HEK293T (cell line): ENCODE data around the gene ERVFRD-1.

Source experiments
- CTCF ChIA-PET: fragments of 350-600 bp; formaldehyde crosslinking; extraction: SDS; loops from one replicate; lab custom pipeline; 2021; ENCODE audit warnings: antibody characterized with exemption, inconsistent platforms; lab: Yijun Ruan, JAX
- POLR2A ChIA-PET: fragments of 350-600 bp; formaldehyde crosslinking; extraction: SDS; loops from one replicate; lab custom pipeline; 2020; ENCODE audit warnings: antibody characterized with exemption, inconsistent platforms; lab: Yijun Ruan, JAX
- DNase-seq: peaks from one replicate; pipeline ENCODE4 v3.0.0; 2012; ENCODE audit warnings: mixed read lengths; ENCODE audit errors: extremely low spot score
- ARNT ChIP-seq: fragments of 450-650 bp; IDR thresholded peaks from 2 replicates; pipeline ENCODE4 v1.6.1; 2017; ENCODE audit warnings: mild to moderate bottlenecking
- BHLHE40 ChIP-seq: fragments of 450-650 bp; IDR thresholded peaks from 2 replicates; pipeline ENCODE4 v1.6.1; 2016; ENCODE audit warnings: mild to moderate bottlenecking, moderate library complexity, borderline replicate concordance
- CTBP1 ChIP-seq: fragments of 450-650 bp; IDR thresholded peaks from 2 replicates; pipeline ENCODE4 v1.6.1; 2016; ENCODE audit warnings: borderline replicate concordance
- ELF4 ChIP-seq: fragments of 450-650 bp; IDR thresholded peaks from 2 replicates; pipeline ENCODE4 v1.6.1; 2017; ENCODE audit warnings: antibody characterized with exemption
- FOXA1 ChIP-seq: fragments of 450-650 bp; IDR thresholded peaks from 2 replicates; pipeline ENCODE4 v1.6.1; 2016; ENCODE audit warnings: mild to moderate bottlenecking
- FOXK2 ChIP-seq: fragments of 450-650 bp; IDR thresholded peaks from 2 replicates; pipeline ENCODE4 v1.6.1; 2016; ENCODE audit warnings: mild to moderate bottlenecking
- FOXM1 ChIP-seq: fragments of 450-650 bp; IDR thresholded peaks from 2 replicates; pipeline ENCODE4 v1.6.1; 2017; ENCODE audit warnings: mild to moderate bottlenecking, borderline replicate concordance
- HDGF ChIP-seq: fragments of 450-650 bp; IDR thresholded peaks from 2 replicates; pipeline ENCODE4 v1.6.1; 2017; ENCODE audit warnings: antibody characterized with exemption, borderline replicate concordance
- L3MBTL2 ChIP-seq: fragments of 450-650 bp; conservative IDR thresholded peaks from 2 replicates; pipeline ENCODE4 v1.6.1; 2016; ENCODE audit warnings: mild to moderate bottlenecking
- LEF1 ChIP-seq: fragments of 450-650 bp; IDR thresholded peaks from 2 replicates; pipeline ENCODE4 v1.6.1; 2017; ENCODE audit warnings: mild to moderate bottlenecking, borderline replicate concordance
- NFRKB ChIP-seq: fragments of 450-650 bp; IDR thresholded peaks from 2 replicates; pipeline ENCODE4 v1.6.1; 2016; ENCODE audit warnings: mild to moderate bottlenecking, moderate library complexity
- SP1 ChIP-seq: fragments of 450-650 bp; IDR thresholded peaks from 2 replicates; pipeline ENCODE4 v1.6.1; 2017
- SUZ12 ChIP-seq: fragments of 450-650 bp; IDR thresholded peaks from 2 replicates; pipeline ENCODE4 v1.6.1; 2016; ENCODE audit warnings: mild to moderate bottlenecking
- TARDBP ChIP-seq: fragments of 450-650 bp; IDR thresholded peaks from 2 replicates; pipeline ENCODE4 v1.6.1; 2016
- ZNF384 ChIP-seq: fragments of 450-650 bp; IDR thresholded peaks from 2 replicates; pipeline ENCODE4 v1.6.1; 2016
- TF ChIP-seq, protein P1 (sequence below): fragments of 450-650 bp; IDR thresholded peaks from 2 replicates; pipeline ENCODE4 v1.6.1; 2016

ERVFRD-1 gene

DNA sequence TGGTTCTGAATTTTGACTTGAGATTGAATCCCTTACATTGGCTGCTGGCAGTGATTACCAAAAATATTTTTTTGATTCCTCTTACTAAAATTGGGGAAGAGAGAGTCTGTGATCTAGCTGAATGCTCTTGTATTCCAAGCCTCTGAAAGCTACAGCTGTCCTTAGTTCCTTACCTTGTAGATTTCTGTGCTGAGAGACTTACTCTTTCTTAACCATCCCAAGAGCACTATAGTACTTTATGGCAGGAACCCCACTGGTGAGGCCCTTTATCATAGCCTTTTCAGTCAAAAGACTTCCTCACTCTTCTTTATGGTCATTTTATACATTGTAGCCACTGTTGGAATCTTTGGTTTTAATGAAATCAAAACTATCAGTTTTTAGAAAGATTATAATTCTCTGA lies 19.1 kb upstream of the ERVFRD-1 start:
- TF ChIP-seq ZNF384 (no peak), SUZ12 (no peak), TARDBP (no peak), FOXK2 (no peak), FOXM1 (no peak), HDGF (no peak)
- ChIA-PET CTCF (no interaction called here), POLR2A (no interaction called here)
- no peak for DNase-seq

- no peak for DNase-seq
- CTCF ChIA-PET: no interaction called here
- TF ChIP-seq L3MBTL2 (no peak), ZNF384 (no peak), FOXM1 (no peak), FOXA1 (no peak), TARDBP (no peak), CTBP1 (no peak), NFRKB (no peak), HDGF (no peak), LEF1 (no peak), SUZ12 (no peak), BHLHE40 (no peak), ELF4 (no peak), ARNT (no peak), SP1 (no peak)
- TF ChIP-seq, protein P1, sequence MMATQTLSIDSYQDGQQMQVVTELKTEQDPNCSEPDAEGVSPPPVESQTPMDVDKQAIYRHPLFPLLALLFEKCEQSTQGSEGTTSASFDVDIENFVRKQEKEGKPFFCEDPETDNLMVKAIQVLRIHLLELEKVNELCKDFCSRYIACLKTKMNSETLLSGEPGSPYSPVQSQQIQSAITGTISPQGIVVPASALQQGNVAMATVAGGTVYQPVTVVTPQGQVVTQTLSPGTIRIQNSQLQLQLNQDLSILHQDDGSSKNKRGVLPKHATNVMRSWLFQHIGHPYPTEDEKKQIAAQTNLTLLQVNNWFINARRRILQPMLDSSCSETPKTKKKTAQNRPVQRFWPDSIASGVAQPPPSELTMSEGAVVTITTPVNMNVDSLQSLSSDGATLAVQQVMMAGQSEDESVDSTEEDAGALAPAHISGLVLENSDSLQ: no peak
- POLR2A ChIA-PET: no interaction called here
Observed at GRCh38 chr6:11129908-11130565, 18.5 kb upstream of the ERVFRD-1 start.

DNA sequence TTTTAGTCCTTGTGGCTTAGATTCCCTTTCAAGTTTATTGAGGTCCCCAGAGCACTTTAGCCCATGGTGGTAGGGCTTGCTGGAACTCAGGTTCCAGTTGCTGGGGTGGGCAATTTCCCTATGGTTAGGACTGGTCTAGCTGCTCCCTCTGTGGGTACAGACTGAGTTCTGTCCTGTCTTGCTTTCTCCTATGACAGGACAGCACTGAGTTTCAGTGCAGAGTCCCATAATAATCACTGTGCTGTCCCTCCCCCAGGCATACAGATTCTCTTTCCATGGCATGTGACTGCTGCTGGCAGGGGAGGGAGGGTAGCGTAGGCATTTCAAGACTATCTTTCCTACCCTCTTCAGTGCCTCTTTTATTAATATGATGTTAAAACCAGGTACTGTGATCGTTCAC lies 17.1 kb upstream of the ERVFRD-1 start:
- no peak for DNase-seq
- POLR2A ChIA-PET: no interaction called here
- CTCF ChIA-PET: no interaction called here
- TF ChIP-seq TARDBP: no peak

GRCh38 chr6:11126876-11127275 lies 15.4 kb upstream of the ERVFRD-1 start:
- DNase-seq: no peak
- TF ChIP-seq CTBP1 (no peak), FOXM1 (no peak), L3MBTL2 (no peak), TARDBP (no peak), ZNF384 (no peak), ARNT (no peak), HDGF (no peak), NFRKB (no peak), BHLHE40 (no peak), FOXK2 (no peak), SP1 (no peak), FOXA1 (no peak), ELF4 (no peak)
- TF ChIP-seq, protein P1: no peak
- ChIA-PET CTCF (no interaction called here), POLR2A (interaction anchor here (0.9 kb wide), 1 partner anchor 34 kb away, joined by 3 read pairs; the partner anchor contains the start of gene SMIM13)

- no peak for TF ChIP-seq SP1
- TF ChIP-seq ELF4: no peak
- no peak for TF ChIP-seq L3MBTL2
- TF ChIP-seq NFRKB: no peak
- TF ChIP-seq HDGF: no peak
- no peak for TF ChIP-seq FOXK2
- no peak for DNase-seq
- ChIA-PET POLR2A (no interaction called here), CTCF (interaction anchor here (1.0 kb wide), 1 partner anchor 24 kb away, joined by 3 read pairs; no protein-coding TSS in a partner anchor)
Observed at GRCh38 chr6:11123978-11124377, 12.5 kb upstream of the ERVFRD-1 start.

DNA sequence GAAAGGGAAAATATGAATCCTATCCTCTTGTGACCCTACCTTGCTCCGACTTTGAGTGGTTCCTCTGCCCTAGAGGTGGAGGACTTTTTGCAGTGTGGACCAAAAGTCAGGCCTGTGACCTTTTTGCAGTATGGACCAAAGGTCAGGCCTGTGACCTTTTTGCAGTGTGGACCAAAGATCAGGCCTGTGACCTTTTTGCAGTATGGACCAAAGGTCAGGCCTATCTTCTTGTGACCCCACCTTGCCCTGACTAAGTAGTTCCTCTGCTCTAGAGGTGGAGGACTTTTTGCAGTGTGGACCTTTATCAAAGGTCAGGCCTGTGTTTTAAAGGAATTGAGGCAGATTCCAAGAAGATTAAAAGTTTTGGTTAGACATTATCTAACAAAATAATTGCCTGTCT lies 10.9 kb upstream of the ERVFRD-1 start:
- TF ChIP-seq L3MBTL2 (no peak), ZNF384 (no peak), FOXA1 (no peak), BHLHE40 (no peak), NFRKB (no peak), CTBP1 (no peak), FOXM1 (no peak), FOXK2 (no peak), ELF4 (no peak), ARNT (no peak), SP1 (no peak), SUZ12 (no peak), LEF1 (no peak), HDGF (no peak), TARDBP (no peak)
- DNase-seq: no peak
- ChIA-PET CTCF (no interaction called here), POLR2A (no interaction called here)

DNA sequence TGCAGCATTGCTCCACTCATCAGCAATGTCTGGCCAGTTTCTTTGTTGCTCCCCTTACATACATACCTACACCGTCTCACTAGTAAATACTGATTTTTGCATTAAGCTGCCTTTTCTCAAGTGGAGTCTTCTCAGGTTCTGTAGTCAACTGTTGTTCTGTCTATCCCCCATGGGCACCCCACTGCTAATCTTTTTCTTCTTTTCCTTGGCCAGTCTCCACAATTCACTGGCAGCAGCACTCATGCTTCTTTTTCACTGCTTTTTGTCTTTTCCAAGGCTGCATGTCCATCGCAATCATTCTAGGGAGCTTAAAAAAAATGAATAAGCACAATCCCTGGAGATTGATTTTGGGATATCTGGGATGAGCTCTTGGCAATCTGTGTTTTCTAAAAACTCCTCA lies 10.3 kb upstream of the ERVFRD-1 start:
- ChIA-PET POLR2A (no interaction called here), CTCF (no interaction called here)
- no peak for DNase-seq
- TF ChIP-seq, protein P1: no peak
- no peak for TF ChIP-seq ARNT
- no peak for TF ChIP-seq FOXM1
- TF ChIP-seq SP1: no peak
- no peak for TF ChIP-seq FOXK2
- TF ChIP-seq L3MBTL2: no peak
- no peak for TF ChIP-seq CTBP1
- TF ChIP-seq LEF1: no peak
